ENCODE measurements around the gene SLC6A2.

SLC6A2 gene

DNA sequence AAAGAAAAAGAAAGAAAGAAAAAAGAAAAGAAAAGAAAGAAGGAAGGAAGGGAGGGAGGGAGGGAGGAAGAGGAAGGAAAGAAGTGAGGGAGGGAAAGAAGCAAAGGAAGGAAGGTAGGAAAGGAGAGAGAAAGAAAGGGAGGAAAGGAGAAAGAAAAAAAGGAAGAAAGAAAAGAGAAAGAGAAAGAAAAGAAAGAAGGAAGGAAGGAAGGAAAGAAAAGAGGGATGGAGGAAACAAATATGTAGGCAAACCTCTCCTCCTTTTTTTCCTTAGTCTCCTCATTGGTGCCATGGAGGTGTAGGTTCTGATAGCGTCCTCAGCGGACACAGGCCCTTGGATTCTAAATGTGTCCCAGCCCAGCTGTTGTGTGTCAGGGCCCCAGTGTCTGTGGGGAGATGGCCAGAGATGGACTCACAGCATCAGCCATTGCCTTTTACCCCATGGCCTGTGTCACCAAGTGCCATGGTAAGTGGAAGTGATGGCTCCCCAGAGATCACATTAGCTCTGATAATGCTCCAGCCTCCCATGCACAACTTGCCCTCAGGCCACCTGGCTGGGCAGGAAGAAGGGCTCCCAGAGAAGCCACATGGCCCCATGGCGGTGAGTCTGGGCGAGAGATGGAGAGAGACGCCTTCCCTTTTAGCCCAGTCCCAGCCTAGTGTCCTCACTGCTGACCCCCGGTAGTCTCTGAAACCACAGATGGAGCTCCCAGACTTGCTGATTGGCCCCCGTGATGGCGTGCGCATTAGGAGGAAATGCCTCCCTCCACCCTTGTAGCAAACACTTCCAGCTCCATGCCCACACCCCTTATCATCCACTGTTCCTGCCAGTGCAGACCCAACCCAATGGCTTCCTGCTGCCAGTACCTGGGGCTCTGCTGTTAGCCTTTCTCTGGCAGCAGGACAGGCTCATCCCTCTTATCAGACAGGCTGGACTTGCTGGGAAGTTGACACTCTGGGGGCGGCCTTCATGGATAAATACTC is 3.7 kb upstream of the SLC6A2 start:
- no peak for DNase-seq

DNA sequence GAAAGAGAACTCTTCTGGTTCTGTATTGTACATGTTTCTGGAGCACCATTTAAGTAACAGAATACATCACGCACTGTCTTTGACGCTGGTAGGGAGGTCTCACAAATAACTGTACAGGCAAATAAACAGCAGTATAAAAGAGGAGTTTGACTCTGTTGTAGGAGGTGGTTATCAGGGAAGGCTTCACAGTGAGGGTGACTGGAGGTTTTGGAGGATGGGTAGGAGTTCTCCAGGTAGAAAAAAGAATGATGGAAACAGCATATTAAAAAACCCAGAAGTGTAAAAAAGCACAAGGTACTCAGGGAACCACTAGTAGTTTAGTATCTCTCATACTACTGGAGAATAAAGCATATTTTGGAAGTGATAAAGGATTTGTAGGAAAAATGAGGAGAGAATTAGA is 2.7 kb upstream of the SLC6A2 start:
- no peak for DNase-seq

DNA sequence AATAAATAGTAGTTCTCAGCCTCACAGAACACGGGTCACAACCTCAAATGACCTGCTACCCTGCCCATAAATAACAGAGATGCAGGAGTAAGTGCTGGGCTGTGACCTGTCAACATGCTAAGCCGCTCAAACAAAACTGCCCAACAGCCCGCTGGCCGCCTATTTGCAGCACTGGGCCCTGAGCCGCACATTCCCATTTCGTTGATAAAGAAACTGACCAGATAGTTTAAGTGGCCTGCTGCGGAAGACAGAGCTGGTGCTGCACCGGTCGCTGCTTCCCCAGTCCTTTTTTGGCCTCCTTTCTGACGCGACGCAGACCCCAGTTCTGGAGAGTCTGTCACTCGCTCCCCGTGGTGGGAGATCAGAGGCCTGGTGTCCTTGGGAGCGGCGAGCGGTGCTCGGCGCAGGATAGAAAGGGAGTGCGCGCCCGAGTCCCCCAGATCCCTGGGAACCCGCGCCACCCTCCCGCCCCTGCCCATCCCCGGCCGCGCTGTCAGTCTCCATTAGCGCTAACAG is 349 bp upstream of the SLC6A2 start:
- DNase-seq, result no peak

DNA sequence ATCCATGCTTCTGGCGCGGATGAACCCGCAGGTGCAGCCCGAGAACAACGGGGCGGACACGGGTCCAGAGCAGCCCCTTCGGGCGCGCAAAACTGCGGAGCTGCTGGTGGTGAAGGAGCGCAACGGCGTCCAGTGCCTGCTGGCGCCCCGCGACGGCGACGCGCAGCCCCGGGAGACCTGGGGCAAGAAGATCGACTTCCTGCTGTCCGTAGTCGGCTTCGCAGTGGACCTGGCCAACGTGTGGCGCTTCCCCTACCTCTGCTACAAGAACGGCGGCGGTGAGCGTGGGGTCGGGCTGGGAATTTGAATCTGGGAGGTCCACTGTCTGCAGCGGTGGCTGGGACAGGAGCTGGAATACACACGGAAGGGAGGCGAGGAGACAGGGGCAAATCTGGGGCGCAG is 904 bp downstream of the SLC6A2 start:
- DNase-seq, result no peak

- DNase-seq, result no peak
Measured at GRCh38 chr16:55657616-55658015, 1.8 kb downstream of the SLC6A2 start.

DNA sequence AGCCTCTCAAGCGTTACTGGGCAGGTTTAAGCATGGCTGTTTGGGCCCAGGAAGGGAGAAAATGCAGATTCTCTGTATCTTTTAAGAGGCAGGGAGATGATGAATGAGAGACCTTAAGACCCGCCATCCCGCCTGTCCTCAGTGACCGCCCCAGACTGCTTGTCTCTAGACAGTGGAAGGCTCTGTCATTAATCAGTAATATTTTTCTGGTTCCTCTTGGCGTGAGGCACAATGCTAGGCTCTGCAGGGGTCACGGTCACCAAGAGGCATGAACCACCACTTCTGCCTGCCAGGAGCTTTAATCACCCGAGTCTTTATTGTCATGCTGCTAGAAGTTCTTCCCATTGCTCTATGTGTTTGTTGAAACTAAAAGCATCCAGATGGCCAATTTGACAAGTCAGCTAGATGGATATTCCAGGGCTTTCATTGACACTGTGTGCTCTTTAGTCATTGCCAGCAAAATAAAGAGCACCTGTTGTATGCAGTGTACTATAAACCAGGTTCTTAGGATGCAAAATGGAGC is 3.2 kb downstream of the SLC6A2 start:
- DNase-seq, result no peak

GRCh38 chr16:55660026-55660425 is 4.2 kb downstream of the SLC6A2 start:
- no peak for DNase-seq

DNA sequence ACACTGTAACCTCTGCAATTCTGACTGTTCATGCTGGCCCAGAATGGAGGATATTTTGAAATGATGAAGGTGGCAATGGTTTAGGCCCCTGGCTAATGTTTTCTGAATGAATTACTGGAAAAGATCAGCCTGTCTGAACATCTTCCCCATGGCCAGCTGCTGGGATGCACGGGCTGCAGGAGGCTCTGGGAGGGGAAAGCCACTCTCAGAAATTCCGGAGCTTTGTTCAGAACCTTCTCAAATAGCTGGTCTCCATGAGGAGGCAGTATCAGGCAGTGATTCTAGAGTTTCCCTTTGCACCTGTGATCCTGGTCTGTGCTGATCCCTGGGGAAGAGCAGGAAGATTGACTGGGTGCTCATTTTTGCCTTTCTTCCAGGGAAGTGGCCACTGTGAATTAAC is 5.0 kb downstream of the SLC6A2 start:
- no peak for DNase-seq

GRCh38 chr16:55661941-55662643 is 6.3 kb downstream of the SLC6A2 start:
- DNase-seq, result no peak

DNA sequence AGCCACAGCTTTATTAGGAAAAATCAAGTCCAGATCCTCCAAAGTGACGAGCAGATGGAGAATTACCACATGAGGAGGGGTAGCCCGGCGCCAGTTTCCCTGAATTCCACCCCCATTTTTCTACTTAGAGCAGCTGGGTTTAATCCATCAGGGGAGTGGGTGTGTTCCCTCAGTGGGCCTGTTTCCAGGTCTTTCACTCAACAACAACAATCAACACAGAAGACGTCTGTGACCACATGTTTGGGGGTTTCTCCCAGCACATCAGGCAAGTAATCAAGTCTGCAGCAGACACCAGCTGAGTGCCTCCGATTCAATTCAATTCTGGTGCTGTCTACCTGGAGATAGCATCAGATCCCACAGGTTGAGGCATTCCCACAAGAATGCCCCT is 6.8 kb downstream of the SLC6A2 start:
- DNase-seq, result no peak

DNA sequence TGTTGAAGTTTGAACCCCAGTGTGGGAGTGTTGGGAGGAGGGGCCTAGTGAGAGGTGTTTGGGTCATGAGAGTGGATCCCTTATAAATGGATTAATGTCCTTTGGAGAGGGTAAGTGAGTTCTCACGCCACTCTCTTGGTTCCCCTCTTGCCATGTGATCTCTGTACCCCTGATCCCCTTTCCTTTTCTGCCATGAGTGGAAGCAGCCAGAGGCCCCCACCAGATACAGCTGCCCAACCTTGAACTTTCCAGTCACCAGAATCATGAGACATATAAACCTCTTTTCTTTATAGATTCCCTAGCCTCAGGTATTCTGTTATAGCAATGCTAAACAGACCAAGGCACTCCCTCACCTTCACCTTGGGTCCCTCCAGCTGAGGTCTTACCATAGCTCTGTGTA is 7.4 kb downstream of the SLC6A2 start:
- DNase-seq, result no peak

DNA sequence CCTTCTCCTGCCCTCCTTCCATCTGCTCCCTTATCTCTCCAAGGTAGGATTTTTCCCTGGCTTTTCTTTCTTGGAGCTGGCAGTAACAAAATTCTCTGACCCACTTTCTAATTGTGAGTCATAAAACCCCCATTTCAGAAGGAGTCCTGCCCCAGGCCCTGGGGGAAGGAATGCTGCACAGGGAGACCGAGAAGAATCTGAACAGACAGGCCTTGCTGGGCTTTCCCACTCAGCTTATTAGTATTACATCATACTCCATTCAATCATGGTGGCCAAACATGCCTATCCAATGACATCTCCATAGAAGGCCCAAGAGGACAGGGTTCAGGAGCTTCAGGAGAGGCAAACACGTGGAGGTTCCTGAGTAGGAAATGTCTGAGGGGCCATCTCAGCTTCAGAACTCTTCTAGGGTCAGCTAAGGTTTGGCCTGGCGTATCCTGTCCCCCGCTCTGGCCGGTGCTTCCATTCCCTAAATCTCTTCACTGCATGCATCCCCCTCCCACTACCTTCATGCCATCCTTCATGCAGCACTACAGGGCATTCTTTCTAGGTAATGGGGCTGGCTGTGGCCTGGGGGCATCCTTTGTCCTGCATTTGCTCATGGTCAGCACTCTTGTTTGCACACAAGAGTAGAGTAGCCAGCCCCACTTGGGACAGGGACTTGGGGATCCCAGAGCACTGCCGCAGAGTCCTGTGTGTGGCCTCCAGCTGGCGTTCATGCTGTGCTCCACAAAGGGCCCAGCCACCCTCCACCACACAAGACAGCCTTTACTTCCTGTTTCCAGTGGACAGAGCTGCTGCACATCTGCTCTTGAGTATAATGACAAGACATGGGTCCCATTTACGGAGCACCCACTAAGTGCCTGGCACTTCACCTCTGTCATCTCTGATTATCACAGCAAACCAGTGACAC is 8.2 kb downstream of the SLC6A2 start:
- DNase-seq, result no peak

- DNase-seq, result no peak
Measured at GRCh38 chr16:55664786-55665407, 9.1 kb downstream of the SLC6A2 start.

DNA sequence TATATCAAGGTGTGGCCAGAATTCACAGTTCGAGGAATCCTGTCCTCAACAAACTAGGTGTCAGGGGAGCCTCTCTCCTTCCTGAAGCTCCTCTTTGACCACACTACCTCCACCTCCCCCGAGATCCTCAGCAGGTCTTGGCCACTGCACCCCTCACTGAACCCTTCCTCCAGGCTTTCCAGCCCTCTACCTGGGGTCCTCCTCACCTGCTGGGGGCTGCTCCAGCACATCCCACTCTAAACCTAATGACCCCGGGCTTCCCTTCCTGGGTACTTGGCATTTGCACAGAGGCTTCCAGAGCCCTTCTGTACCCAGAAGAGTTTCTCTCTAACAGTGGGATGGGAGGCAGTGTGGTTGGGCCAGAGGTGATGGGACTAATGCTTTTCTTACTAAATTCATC is 9.7 kb downstream of the SLC6A2 start:
- DNase-seq, result no peak

DNA sequence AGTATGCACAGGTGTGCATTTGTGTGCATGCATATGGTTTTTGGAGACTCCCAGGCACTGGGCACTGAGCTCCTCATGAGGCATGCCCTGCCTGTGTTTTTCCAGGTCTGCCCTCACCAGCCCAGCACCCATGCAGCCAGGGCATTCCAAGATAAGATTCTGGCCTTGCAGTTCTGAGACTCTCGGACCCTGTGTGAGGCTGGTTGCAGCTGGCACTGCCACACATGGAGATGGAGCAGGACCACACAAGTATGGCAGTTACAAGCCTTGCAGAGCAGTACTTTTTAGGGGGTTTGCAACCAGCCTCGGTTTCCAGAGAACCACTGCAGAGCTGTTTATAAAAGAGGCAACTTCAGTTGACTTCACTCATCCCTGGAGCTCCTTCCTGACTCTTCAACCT is 10.2 kb downstream of the SLC6A2 start:
- DNase-seq, result no peak

DNA sequence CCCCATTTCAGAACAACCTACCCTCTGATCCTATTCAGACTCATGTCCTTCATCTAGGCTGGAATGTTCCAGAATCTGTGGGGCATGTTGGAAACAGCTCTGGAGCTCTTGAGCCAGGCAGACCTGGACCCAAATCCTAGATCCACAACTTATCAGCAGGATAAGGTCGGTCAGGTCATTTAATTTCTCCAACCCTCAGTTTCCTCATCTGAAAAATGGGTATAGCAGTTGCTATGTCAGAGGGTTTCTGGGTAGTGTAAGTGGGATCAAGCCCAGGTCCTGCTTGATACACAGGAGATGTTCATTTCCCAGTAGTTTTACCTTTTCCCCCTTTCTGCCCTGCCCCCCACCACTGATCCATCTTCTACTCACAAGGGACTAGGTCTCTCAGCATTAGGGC is 12.0 kb downstream of the SLC6A2 start:
- DNase-seq, result no peak

- no peak for DNase-seq
Measured at GRCh38 chr16:55668340-55669281, 12.8 kb downstream of the SLC6A2 start.

- DNase-seq, result no peak
Measured at GRCh38 chr16:55671206-55671973, 15.6 kb downstream of the SLC6A2 start.

GRCh38 chr16:55671974-55672280 is 16.1 kb downstream of the SLC6A2 start:
- DNase-seq, result no peak

- DNase-seq, result no peak
Measured at GRCh38 chr16:55672471-55672870, 16.7 kb downstream of the SLC6A2 start.

Measured in NCI-H146 (cell line).